Articular chondrocyte of knee joint (primary cell): ENCODE results near the gene HDAC3. TPM values are rescaled to one million over a fixed set of nuclear protein-coding genes. Genes with fewer than 3 reads are reported as not detected.

ENCODE experiments used
- small RNA-seq: library from RNA; depleted of rRNA; stranded (forward); fragments of <200 nt; gene quantifications from one replicate; pipeline ENCODE3, GENCODE V24; 2012
- total RNA-seq: library from RNA; depleted of rRNA; stranded (reverse); fragments of >200 nt; gene quantifications from 2 replicates; pipeline ENCODE4 v1.2.3, GENCODE V29; 2012

HDAC3 gene
- 48.6 and 49.3 TPM in 2 replicates for total RNA-seq

DNA sequence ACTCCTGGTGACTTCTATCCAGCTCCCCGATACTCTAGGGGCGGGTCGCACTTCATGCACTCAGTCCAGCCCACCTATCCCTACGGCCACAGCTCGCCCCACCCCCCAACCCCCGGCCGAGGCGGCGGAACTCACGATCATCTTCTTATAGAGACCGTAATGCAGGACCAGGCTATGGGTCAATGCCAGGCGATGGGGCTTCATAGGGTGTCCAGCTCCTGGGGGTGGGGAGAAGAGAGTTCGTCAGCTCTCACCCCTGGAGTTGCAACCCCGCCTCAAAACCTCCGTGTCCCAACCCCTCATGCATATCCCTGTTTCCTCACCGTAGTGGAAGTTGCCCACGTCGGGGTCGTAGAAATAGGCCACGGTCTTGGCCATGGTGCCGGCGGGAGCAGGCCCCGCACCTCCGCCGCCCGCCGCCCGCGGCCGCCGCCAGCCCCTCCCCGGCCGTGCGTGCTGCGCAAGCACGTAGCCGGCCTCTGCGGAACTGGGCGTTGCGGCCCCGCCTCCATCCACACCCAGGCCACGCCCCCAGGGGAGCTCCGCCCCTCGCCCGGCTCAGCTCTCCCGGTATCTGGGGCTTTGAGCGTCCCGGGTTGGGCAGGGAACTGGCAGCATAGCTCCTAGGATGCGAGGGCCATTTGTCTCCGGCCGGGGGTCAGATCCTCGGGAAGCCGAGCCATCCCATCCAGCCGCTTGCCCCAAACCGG, at the start of gene HDAC3, which contains the start of gene RELL2:
TSS of gene HDAC3 (minus strand) at position 437 of the 710 bp plus-strand sequence. CDS start at position 378, 59 bp downstream.
TSS of gene RELL2 (plus strand) at position 585 of the 710 bp plus-strand sequence. CDS start 1,229 bp downstream, outside the sequence.

DNA sequence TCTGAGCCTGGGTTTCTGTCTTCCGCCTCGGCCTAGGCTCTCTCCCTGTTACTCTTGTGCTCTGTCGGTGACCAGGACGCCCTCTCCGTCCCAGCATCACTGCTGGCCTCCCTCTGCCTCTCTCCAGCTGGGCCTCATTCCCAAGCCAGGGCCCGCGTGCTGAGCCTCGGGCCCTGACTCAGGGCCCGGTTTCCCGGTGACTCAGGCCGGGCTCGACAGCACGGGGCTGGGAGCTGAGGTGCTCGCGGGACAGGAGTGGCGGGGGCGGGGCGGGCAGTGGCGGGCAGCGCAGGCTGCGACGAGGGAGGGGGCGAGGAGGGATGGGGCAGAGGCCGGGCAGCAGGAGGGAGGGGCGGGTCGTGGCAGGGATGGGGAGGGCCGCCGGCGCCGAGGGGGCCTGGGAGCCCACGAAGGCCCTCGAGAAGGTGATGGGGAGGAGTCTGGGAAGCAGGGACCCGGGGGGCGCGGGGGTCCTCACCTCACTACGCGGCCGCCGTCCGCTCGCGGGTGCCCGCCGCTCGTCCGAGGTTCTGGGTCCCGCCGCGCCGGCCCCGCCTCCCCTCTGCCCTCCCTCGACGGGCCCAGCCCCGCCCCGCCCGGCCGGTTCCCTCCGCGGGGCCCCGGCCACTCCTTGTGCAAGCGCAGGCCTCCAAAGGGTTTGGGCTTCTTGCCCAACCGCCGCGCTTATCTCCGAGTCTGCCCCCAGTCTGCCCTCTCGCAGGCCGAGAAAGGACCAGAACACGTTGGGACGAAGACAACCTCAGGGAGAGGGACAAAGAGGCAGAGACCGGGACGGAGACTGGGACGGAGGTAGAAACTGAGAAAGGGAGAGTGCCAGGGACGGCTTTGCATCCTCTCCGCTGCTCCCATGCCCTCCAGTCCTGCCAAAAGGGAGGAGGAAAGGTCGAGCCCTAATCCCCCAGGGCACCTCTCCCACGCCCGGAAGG, 45.3 kb upstream of the HDAC3 start, which contains the start of gene ARAP3:
TSS of gene ARAP3 (minus strand) at position 536 of the 947 bp plus-strand sequence. CDS start 1,744 bp downstream, outside the sequence.

DNA sequence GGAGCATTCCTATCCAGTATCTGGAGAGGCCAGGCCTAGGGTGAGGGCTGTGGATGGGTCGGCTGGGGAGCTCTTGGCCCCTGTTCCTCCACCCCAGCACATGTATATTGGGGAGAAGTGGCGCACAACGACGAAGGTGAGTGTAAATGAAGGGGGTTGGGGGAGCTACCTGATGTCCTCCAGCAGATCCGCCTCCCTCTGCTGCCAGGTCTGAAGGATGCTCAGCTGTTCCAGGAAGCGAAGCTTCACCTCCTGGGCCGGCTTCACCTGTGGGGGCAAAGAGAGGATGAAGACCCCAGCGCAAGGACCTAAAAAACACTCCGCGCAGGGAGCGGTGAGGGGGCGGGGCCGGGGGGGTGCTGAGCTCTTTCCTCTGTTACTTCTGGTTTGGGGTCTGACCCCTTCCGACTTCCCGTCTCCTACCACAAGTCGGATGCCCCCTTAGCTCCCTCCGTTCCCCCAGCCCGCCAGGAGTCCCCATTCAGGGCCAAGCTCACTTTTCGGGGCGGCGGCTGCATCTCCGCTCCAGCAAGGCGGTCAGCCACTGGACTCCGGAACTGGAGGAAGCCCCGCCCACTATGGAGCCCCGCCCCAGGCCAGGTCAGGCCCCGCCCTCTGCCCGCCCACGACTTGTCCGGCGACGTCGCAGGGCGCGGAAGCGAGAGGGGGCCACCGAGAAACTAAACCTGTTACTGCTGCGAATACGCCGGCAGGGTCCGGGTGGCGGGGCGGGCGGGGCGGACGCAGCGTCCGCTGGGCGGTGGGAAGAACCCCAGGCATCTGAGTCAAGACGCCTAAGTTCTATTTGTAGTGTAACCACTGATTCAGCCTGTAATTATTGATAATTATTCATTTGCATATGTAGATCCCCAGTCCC, 14.4 kb upstream of the HDAC3 start, which contains the start of gene FCHSD1:
TSS of gene FCHSD1 (minus strand) at position 568 of the 877 bp plus-strand sequence. CDS start at position 518, 50 bp downstream.

DNA sequence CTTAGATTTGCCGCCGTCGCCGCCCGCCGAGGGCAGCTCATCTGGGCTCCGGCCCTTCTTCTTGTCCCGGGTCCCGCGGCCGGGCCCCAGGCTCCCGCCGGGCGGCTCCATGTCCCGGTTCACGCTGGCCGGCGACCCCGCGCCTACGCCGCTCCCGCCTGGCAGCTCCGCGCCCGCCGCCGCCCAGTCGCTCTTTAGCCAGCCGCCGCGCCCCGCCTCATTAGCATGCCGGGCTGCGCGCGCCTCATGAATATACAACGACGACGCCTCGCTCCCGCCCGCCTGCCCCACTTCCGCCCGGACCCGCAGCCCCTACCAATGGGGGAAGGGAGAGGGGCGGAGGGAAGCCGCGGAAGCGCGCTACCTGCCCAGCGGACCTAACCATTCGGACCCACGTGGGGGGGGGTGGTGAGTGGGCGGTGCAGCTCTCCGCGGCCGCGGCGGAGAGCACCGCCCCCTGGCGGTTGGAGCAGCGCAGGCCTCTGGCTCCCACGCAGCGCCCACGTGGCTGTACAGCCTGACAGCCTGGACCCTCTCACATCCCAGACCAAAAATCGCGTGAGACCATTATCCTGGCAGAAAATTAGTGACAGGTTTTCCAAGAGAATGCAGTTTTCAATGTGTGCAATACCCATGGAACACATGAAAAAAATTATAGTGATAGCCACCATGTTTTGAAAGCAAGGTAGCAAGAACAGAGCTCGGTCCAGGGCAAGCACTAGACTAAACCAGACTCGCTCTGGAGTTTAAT, 17.7 kb downstream of the HDAC3 start, which contains the start of gene DIAPH1:
TSS of gene DIAPH1 (minus strand) at position 197 of the 751 bp plus-strand sequence. CDS start at position 111, 86 bp downstream.

Small RNA genes within 50 kb of the gene (small RNA-seq; reads per million reads assigned to genes)
- not detected for gene RPS27AP10

Other genes with a start within 250 kb of the HDAC3 start
- 24.4 and 26.2 TPM in 2 replicates for gene PCDHGB4, start 249.2 kb downstream of the HDAC3 start, total RNA-seq
- 5.6 and 5.7 TPM in 2 replicates for gene PCDHGA8, start 244.2 kb downstream of the HDAC3 start, total RNA-seq
- gene PCDHGB5, start 238.9 kb downstream of the HDAC3 start, total RNA-seq: 27.7 and 35.0 TPM in 2 replicates
- gene PCDHGA9, start 234.1 kb downstream of the HDAC3 start, total RNA-seq: 10.1 and 11.1 TPM in 2 replicates
- 7.9 and 9.5 TPM in 2 replicates for gene PCDHGB6, start 228.8 kb downstream of the HDAC3 start, total RNA-seq
- gene PCDHGA10, start 223.9 kb downstream of the HDAC3 start, total RNA-seq: 15.3 and 17.9 TPM in 2 replicates
- gene PCDHGB7, start 219.2 kb downstream of the HDAC3 start, total RNA-seq: 25.6 and 26.2 TPM in 2 replicates
- 20.1 and 24.1 TPM in 2 replicates for gene PCDHGA11, start 215.8 kb downstream of the HDAC3 start, total RNA-seq
- 25.1 and 30.2 TPM in 2 replicates for gene PCDHGA12, start 206.3 kb downstream of the HDAC3 start, total RNA-seq
- gene PCDHGC3, start 160.9 kb downstream of the HDAC3 start, total RNA-seq: 122 and 161 TPM in 2 replicates
- 5.6 and 6.4 TPM in 2 replicates for gene PCDHGC4, start 151.8 kb downstream of the HDAC3 start, total RNA-seq
- 4.7 and 8.1 TPM in 2 replicates for gene PCDHGC5, start 147.8 kb downstream of the HDAC3 start, total RNA-seq
- gene DIAPH1, start 17.8 kb downstream of the HDAC3 start, total RNA-seq: 17.8 and 25.5 TPM in 2 replicates
- gene RELL2, start 148 bp upstream of the HDAC3 start, total RNA-seq: 1.8 and 2.0 TPM in 2 replicates
- gene FCHSD1, start 14.6 kb upstream of the HDAC3 start, total RNA-seq: 20.2 and 29.4 TPM in 2 replicates
- gene ARAP3, start 45.4 kb upstream of the HDAC3 start, total RNA-seq: 3.8 and 4.4 TPM in 2 replicates
- gene PCDH1, start 241.6 kb upstream of the HDAC3 start, total RNA-seq: 0.52 and 1.1 TPM in 2 replicates